RPMI7951 (cell line): ENCODE results near the gene GSG1. TPM values are rescaled to one million over a fixed set of nuclear protein-coding genes. Genes with fewer than 3 reads are reported as not detected.
A peak's percentile ranks its signal among the peaks of the same experiment; 100 is the strongest.

ENCODE experiments used
- DNase-seq: peaks from one replicate; pipeline ENCODE4 v3.0.0-alpha.2; 2012; ENCODE audit warnings: low read depth
- total RNA-seq: library from RNA; depleted of rRNA; stranded (reverse); fragments of >200 nt; shearing (Covaris generic); gene quantifications from 2 replicates; pipeline ENCODE4 v1.2.3, GENCODE V29; 2014; rRNA removed

Gene GSG1
- not detected in 2 replicates for total RNA-seq

DNA sequence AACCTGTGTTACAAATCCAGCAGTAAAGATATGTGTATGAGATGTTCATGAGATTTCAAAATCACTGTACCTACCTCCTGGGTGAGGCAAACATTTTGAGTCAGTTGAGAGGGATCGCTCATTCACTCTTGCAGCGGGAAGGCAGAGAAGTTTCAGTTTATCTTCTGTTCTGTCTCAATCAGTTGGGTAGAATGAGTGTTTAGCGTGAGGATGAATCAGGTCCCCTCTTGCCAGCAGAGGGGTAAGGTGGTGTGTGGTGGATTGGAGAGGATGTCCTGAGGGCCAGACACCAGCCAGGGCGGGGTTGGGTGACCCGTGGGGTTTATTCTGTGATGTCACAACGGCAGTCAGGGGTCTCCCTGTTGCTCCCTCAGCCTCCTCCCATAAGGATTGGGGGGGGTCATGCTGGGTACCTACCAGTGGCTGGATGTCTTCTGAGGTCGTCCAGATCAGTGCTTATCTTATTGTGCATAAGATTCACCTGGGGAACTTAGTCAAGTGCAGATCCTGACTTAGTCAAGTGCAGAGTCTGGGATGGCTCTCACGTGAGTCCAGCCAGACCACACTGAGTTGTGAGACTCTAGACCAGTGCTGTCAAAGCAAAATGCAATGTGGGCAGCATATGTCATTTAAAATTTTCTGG lies at the start of gene GSG1:
TSS of gene GSG1 (minus strand) at position 277 of the 643 bp plus-strand sequence. CDS start at position 122, 155 bp downstream.
- DNase-seq: no peak

DNA sequence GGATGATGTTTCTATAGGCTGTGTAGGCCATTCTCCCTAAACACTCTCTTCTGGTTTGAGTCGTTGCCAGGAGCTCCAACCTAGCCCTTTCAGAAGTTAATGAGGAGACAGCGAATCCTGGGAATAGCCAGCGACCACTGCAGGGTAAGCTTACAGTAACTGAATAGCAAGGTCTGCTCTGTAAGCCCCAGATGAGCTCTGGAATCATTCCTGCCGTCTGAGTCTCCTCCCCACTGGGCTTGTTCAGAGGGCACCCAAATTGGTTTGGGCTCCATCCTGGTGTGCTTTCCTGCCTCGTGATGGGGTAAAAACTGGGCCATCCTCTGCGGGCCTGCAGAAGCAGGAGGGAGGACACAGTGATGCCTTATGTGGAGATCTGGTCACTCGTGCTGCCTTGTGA lies 49.7 kb upstream of the GSG1 start:
- no peak for DNase-seq

DNA sequence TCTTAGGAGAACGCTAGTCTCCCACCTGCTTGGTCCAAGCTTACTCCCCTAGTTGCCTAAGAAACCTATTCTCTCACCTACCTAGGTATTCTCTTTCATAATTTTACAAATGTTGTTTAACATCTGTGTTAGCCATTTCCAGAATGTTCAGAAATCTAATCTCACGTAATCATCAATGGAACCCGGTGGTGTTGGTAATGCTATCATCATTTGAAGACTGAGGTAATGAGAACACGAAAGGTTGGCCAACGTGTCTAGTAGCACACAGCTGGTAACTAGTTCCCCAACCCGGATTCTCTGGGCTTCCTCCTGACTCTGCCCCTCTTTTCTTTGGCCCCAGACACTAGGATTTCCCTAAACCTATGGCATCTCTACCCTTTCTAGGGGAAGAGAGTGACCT lies 49.3 kb upstream of the GSG1 start:
- no peak for DNase-seq

DNA sequence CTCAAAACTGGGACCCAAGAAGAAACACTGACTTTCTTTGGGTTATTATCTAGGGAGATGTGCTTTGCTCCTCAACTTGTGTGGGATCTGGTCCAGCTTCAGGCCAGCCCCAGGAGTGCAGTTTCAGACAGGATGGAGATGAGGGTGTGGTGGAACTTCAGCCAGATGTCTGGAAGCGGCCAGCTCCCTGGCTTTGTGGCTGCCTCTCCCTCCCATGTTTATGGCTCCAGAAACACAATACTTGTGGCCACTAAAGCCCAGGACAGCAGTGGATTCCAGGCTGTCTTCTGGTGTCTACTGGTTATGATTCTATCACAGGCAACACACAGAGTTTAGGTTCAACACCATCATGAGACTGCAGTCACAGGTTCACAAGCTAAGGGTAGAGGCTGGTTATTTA lies 48.8 kb upstream of the GSG1 start:
- DNase-seq: peak; percentile 17

DNA sequence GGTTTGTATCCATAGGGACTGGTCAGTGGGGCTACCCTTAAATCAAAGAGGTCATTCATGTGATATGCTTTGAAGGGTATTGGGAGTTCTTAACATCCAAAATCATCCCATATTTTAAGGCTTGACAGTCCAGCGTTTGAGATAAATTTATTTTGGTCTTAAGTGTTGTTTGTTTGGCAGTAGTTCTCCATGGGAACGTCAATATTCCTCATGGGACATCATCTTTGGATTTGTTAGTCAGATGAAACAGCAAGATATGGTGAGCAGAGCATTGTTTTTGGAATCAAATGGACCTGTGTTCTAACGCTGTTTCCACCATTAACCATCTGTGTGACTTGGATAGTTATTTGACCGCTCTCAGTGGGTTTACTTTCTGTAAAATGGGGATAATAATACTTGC lies 45.9 kb upstream of the GSG1 start:
- DNase-seq: no peak

DNA sequence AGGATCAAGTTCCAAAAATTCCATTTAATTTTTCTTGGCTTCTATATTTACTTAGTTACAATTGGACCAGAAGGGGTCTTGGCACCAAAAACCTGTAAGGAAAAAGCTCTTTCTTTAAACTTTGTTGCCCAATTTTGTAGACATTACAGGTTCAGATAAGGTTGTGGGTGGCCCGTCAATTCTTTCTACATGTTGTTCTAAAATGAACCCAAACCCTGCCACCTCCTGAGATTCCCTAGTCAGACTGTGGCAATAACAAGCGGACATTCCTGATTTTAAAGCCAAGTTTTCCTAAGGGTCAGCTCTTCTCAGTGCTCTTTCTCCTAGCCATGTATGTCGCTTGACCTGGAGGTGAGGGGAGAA lies 45.0 kb upstream of the GSG1 start:
- DNase-seq: no peak

DNA sequence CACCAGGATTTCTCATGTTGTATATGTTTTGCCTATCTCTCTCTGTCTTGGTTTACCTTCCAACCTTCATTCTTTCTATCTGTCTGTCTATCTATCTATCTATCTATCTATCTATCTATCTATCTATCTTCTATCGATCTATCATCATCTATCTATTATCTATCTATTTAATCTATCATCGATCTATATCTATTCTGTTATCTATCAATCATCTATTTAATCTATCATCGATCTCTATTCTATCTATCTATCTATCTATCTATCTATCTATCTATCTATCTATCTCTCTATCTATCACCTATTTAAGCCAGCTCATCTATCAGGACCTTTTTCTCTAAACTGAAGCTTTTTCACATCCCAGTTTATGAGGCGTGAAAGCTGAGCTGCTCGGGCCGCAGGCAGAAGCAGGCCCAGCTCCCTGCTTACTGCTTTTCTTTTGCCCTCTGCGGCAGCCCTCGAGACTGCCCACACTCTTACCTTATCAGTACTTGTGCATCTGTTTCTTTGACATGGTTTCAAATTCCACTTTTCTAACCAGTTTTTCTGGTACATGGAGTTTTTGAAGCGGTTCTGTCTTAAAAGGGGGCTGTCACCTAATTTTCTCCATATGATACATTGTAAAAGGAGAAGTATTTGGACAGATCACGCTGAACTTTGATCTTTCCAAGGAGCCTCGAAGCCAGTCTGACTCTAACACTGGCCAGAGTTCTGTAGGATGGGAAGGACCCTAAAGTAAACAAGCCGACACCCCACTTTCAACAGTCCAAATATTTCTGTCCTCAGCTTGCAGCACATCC lies 44.4 kb upstream of the GSG1 start:
- DNase-seq: no peak

DNA sequence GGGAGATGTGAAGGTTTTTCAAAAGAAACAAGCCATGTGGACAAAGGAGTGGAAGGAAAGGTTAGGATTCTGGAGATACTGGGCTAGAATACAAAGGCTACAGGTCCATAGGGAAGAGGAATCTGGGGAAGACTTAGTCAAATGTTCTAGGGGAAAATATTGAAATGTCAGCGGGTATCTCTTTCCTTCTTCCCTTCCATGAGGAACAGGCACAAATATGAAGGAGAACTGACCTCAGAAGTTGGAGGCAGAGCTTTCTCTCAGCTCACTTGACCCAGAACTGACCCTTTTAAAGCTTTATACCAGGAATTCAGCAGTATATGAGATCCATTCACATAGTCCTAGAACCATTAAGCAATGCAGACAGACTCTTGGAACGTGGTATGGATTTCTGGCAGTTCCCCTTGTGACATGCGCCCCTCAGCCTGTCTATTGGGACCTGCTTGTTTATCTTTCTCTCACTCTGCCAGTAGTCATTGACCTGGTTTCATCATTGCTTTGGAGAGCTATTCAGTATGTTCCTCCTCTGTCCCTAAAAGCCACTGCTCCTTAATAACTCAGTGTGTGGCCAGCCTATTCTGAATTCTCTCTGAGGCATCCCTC lies 43.0 kb upstream of the GSG1 start:
- no peak for DNase-seq

DNA sequence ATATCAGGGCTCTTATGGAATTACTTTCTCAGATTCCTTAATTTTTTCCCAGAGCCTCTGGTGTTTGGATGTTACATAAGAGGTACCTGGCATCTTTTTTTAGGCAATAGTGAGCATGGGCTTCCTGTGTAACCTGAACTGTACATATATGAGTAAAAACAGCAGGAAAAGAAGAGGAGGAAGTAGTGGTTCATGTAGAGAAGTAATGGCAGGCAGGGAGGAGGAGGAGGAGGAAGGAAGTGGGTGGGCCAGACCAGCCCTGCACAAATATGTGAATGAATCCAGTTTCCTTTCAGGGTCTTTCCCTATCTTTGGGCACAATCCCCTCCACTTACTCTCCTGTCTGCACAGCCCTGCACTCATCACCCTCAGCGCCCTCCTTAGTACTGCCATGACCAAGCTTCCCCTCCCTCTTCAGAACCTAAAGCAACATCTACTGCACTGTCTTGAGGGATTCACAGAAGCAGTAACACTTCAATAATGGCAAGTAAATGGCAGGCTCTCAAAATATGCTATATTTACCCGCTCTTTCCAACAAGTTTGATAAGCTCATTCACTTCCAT lies 40.9 kb upstream of the GSG1 start:
- DNase-seq: no peak

DNA sequence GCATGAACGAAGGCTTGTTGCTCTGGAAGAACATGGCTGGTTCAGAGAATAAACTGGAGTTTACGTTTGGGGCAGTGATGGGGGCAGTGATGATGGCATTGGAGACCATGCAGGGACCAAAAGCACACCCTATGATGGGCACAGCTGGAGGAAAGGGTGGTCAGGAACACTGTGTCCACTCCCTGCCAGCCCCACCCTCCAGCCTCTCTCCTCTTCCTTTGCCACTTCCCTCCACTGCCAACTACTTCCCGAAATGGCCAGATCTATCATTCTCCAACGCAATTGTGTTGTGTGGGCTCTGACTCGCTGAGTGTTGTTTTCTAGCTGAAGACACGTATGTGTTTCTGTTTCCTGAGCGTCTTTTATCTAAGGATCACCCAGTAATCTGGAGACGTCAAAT lies 39.3 kb upstream of the GSG1 start:
- no peak for DNase-seq

DNA sequence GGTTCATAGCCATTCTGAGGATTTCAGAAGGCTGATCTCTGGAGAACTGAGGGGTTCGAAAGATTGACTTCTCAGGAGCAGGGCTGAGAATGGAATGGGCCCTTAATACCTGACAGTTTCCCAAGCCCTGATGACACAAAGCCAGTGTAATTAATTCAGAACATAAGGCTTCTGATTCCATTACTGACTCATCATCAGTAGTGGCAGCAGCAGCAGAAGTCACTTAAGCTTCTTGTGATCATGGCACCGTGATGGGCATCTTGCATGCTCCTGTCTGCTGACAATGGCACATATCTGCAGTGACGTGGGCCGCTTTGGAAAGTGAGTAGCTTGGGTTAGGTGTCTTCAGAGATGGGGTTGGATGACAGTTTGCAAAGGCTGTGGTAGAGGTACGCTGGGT lies 38.2 kb upstream of the GSG1 start:
- peak; percentile 29 for DNase-seq

DNA sequence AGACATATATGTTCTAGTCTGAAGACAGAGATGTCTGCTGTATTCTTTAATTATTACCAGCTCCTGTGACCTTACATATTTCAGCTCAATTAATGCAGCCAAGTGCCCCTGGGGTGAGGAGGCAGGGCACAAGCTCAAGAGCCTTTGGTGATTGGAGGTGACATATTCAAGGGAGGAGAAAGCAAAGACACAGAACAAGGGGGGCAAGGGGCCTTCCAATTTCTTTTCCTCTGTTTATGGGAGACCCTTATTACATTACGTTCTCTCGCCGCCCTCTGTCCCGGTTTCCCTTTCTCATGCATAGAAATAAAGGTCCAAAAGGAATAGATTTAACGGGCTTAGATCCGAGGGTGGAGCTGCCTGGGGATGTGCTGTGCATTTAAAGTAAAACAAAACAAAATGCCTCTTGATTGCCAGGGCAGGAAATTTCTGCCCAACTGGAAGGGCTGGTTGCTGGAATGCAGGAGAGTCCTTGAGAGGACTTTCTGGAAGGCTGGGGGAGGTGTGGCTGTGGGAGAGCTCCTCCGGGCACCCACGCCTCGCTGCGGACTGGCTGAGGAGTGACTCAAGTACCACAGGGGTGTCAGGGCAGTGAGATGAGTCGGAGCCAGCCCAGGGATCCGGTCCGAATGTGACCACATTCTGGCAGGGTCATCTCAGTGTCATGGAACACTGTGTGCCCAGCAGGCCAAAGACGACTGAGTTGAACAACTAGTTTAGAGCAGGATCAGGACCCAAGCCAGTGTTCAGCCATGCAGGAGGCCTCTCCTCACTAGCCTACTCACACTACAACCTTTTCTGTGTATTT lies 32.1 kb upstream of the GSG1 start:
- peak; percentile 98 for DNase-seq

DNA sequence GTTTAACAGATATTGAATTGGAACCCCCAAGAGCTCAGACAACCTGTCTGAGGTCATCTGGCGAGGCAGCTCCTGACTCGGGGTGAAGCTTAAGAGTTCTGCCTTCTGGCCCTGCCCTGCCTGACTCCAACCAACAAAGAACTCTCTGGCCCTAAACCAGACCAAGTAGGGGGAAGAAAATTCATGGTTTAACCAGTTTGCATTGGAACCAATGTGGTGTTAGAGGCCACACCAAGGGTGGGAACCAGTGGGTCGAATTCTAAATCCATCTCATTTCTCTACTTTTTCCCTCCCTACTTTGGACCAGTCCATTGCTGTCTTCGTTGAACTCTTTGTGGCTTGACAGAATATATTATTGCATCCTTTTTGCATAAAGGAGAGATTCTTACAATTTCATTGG lies 30.4 kb upstream of the GSG1 start:
- DNase-seq: no peak

DNA sequence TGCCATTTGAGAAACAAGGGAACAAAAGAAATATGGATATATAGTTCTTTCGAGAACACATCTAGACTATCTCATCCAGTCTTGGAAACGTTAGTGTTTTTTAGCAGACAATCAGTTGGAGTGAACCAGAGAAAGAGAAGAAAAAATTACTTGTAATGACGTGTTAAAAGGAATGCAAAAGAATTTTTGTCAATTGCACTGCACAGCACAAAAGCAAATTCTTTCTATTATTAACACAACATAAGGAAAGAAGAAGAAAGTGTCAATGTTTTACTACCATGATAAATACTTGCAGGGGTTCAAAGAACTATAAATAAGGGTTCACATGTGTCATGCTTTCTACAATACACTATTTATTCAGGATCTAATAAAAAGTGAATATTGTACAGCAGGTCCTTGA lies 27.5 kb upstream of the GSG1 start:
- no peak for DNase-seq

DNA sequence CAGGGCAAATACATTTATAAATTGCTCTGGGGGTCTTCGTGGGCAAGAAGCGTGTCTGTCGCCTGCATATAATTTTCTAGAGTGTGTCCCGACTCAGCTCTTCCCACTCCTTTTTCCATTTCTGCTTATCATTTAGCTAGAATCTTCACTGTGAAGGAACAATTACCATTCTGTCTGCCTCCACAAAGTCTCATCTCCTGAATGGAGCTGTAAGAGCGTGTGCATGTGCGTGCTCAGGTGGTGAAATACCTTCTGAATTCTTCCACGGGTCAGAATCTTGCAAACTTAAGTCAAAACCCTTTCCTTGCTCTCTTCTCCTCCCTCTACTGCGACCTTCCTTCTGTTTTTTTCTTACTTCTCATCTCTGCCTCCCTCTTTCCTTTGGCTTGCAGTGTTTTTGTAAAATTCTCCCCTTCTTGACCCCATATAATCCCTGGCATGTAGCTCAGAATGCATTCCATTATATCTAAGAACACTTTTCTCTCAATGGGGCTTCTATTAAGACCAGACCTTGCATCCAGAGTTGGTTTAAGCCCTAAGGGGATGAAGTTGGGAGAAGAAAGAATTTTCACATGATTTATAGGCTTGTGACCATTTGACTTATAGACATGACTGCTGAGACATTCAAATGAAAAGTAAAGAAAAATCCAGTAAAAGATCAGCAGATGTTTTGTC lies 25.0 kb upstream of the GSG1 start:
- DNase-seq: peak; percentile 77

DNA sequence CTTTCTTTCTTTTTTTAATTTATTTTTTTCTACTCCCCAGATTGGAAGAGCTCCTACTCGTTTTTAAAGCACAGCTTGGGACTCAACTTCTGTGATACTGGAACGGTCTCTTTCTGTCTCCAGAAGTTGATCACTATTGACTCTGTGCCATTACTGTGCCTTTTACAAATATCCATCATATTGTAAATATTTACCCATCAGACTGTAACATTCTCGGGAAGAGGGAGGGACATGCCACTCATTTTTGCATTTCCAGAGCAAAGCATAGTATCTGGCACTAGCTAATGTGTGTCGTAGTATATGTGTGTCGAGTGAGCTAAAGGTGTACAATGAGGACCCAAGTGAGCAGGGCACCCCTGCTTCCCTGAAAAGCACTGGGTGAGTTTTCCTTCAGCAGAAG lies 24.0 kb upstream of the GSG1 start:
- no peak for DNase-seq

DNA sequence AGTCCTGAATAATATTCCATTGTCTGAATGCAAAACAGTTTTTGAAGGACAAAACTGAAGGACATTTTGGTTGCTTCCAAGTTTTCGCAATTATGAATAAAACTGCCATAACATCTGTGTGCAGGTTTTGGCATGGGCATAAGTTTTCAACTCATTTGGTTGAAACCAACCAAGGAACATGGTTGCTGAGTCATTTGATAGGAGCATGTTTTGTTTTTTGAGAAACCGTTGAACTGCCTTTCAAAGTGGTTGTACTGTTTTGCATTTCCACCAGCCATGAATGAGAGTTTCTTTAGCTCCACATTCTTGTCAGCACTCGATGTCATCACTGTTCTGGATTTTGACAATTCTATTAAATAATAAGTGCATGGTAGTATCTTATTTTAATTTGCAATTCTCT lies 23.0 kb upstream of the GSG1 start:
- peak; percentile 19 for DNase-seq

DNA sequence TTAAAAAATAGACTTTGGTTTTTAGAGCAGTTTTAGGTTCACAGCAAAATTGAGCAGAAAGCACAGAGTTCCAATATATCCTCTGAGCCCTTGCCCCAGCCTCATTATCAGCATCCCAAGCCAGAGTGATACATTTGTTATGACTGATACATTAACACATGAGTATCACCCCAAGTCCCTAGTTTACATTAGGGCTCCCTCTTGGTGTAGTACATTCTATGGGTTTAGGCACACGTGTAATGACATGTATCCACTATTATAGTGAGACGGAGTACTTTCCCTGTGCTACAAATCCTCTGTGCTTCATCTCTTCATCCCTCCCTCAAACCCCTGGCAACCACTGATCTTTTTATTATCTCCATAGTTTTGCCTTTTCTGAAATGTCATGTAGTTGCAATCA lies 22.5 kb upstream of the GSG1 start:
- DNase-seq: no peak

DNA sequence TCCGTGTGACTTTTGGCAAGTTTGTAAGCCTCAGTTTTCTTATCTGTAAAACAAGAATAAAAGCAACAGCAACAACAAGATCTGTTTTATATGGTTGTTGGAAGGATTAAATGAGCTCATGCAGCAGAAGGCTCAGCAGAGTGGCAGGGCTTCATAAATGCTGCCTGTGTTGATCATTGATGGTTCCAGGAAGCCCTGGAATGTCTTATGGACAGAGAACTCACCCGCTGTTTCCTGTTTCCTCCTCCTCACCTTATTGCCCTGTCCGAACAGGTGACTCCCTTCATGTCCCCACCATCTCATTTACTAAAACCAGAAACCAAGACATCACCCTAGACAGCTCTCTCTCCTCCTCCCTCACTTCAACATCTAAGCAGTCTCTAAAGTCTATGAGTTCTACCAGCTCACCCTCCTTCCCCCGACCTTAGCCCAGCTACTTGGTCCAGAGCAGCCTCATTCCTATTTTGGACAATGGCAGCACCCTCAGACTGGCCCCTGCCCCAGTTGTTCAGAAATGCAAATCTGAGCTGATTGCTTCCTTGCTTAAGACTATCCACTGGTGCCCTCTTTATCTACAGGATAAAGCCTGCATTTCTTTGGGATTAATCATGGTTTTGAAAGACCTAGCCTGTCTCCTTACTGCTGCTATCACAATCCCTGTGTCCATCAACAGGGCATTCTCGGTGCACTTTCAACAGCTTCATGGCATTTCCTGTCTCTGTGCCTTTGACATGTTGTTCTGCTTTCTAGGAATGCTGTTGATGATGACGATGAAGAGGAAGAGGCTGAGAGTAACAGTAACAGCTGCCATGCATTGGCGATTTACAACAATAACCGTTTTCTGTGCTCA lies 21.4 kb upstream of the GSG1 start:
- DNase-seq: peak; percentile 73

DNA sequence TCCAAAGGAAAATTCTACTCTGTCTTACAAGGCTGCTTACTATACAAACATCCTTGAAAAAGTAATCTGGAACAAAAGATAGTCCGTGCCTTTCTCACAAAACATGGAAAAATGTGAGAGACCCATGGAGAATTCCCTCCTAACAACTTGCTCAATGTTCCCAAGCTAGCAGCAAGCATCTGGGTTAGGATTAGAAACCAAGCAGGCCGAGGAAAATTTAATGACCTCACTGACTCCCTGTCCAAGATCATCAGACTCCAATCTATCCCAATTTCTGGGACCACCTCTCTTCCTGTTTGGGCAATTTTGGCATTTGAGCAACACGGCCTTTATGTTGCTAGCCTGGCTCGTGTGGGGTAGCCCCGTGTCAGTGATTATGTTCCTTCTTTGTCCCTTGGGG lies 18.1 kb upstream of the GSG1 start:
- no peak for DNase-seq

DNA sequence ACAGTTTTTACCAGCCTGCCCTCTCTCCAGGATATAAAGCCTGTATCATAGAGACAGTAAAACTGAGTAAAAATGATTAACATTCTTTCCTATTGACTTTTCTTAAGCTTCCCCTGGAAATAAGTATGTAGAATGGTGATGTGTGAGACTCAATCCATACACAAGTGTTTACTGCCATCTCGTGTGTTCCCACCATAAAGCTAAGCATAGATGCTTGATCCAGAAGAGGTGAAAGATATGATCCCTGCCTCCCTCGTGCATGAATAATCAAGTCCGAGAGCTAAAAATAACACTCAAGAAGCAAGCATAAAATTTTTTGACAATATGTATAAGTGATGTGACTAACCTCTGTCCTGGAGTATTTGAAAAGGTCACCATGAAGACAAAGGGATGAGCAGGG lies 16.9 kb upstream of the GSG1 start:
- DNase-seq: no peak
